ENCODE measurements around the gene C5. TPM values are rescaled to one million over a fixed set of nuclear protein-coding genes. Genes with fewer than 3 reads are reported as not detected.

Gene C5
- total RNA-seq, 4 donors from 2014 or later, result 5.2 to 7.2 (median 6.2) TPM

DNA sequence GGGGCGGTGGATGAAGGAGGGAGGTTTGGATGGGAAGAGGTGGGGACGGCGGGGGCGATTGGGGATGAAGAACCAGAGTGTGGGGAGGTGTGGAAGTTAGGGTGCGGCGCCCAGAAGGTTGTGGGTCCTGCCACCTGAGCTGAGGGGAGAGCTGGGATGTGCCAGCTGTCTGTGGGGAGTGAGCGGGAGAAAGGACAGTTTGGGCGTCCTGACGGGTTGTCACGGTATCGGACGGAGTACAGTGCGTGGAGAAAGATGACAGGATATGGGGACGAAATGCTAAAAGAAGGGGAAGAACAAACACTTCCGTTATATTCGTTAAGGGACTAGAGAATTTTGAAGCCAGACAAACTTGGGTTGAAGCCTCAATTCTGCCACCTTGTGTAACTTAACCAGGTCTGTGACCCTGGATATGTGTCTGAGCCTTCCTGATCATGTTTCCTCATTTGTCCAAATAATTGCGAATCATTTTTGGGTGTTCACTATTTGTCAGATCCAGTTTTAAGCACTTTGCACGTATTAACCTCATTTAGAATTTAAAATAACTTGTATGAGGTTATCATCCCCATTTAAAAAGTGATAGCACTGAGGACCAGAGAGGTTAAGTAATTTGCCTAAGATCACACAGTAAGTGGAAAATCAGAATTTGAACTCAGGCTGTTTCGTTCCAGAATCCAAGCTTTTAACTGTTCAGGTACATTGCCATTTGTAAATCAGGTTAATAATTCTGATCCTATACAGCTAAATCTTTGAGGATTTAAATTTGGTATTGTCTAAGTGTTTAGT is 25.4 kb upstream of the C5 start:
- DNase-seq (ENCODE audit: low spot score) (no peak), ATAC-seq (ENCODE audit: low FRiP score) (no peak)
- TF ChIP-seq, protein P1, sequence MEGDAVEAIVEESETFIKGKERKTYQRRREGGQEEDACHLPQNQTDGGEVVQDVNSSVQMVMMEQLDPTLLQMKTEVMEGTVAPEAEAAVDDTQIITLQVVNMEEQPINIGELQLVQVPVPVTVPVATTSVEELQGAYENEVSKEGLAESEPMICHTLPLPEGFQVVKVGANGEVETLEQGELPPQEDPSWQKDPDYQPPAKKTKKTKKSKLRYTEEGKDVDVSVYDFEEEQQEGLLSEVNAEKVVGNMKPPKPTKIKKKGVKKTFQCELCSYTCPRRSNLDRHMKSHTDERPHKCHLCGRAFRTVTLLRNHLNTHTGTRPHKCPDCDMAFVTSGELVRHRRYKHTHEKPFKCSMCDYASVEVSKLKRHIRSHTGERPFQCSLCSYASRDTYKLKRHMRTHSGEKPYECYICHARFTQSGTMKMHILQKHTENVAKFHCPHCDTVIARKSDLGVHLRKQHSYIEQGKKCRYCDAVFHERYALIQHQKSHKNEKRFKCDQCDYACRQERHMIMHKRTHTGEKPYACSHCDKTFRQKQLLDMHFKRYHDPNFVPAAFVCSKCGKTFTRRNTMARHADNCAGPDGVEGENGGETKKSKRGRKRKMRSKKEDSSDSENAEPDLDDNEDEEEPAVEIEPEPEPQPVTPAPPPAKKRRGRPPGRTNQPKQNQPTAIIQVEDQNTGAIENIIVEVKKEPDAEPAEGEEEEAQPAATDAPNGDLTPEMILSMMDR (IDR thresholded peaks at IDR 0.05), result no peak

DNA sequence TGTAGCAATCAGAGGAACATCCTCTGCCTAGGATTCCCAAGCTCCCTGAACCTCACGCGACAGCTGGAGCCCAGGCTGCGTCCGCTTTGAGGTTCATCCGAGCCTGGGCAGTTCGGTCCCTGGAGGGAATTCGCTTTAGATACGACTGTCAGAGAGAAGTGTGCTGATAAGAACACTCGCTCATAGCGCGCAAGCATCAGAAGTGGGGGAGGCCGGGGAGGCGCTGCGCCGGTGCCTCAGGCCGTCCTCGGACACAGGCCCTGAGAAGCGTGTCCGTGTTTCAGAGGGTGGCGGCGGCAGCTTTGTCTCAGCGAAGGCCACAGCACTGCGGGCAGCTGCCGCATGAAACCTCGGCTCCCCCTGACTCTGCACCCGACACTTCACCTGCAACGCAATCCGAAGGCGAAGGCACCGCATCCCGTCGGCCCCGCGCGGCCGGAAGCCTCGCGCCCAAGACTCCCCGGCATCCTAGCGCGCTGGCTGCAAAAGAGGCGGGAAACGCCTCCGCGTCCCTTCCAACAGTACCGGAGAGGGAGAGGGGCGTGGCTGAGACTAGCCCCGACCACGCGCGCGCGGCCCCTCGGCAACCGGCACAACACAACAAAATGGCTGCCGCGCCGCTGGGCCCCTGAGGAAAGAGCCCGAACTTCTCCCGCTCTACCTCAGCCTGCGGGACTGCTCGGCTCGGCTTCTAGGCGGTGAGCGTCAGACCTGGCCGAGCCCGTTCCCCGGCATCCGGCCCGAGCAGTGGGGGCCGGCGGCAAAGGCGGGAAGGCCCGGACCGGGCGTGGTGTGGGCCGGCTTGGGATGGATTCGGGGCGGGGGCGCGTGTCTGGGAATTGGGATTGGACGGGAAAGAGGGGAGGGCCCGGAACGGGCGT is 24.5 kb upstream of the C5 start, which contains the start of gene CNTRL:
Gene CNTRL, plus strand, starts transcription at position 586 of the 881 bp plus-strand sequence. CDS start 13,372 bp downstream, outside the sequence.
- peak; percentile 78 for DNase-seq (ENCODE audit: low spot score)
- TF ChIP-seq, protein P1 (IDR thresholded peaks at IDR 0.05), result no peak
- ATAC-seq (ENCODE audit: low FRiP score), result peak; percentile 95

DNA sequence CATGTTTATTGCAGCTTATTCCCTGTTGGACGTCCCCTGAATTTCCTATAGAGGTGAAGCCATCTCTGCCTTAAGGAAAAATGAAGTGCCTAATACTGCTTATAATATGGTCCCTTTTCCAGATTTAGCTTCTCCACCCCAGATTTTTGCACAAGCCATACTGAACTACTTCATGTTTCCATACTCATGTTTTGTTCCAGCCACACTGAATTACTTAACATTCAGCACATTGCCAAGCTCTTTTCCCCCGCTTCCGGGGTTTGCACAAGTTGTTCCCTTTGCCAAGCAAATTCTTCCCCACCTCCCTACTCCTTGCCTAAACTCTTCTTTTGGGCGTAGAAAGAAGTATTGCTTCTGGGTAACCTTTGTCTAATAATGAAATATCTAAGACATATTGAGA is 23.0 kb upstream of the C5 start:
- DNase-seq (ENCODE audit: low spot score) (no peak), ATAC-seq (ENCODE audit: low FRiP score) (peak; percentile 16)
- TF ChIP-seq, protein P1 (IDR thresholded peaks at IDR 0.05), result no peak

GRCh38 chr9:121071756-121072421 is 21.8 kb upstream of the C5 start:
- no peak for DNase-seq (ENCODE audit: low spot score)
- ATAC-seq (ENCODE audit: low FRiP score), result no peak

DNA sequence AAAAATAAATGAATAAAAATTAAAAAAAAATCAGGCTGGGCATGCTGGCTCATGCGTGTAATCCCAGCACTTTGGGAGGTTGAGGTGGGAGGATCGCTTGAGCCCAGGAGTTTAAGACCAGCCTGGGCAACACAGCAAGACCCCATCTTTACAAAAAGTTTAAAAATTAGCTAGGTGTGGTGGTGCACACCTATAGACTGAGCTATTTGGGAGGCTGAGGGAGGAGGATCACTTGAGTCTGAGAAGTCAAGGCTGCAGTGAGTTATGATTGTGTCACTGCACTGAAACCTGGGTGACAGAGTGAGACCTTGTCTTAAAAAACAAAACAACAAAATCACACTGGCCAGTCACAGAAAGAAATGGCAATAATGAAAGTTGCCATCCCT is 21.3 kb upstream of the C5 start:
- no peak for ATAC-seq (ENCODE audit: low FRiP score)

More at GRCh38 chr9:121071756-121072421, 21.8 kb upstream of the C5 start:
- TF ChIP-seq, protein P1 (IDR thresholded peaks at IDR 0.05), result no peak

DNA sequence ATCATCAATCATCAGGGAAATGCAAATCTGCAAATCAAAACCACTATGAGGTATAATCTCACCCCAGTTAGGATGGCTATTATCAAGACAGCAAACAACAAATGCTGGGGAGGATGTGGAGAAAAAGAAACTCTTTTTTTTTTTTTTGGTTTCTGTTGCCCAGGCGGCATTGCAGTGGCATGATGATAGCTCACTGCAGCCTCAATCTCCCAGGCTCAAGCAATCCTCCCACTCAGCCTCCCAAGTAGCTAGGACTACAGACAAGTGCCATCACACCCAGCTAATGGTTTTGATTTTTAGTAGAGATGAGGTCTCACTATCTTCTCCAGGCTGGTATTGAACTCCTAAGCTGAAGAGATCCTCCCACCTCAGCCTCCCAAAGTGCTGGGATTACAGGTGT is 19.3 kb upstream of the C5 start:
- TF ChIP-seq, protein P1 (IDR thresholded peaks at IDR 0.05), result no peak
- DNase-seq (ENCODE audit: low spot score), result no peak
- ATAC-seq (ENCODE audit: low FRiP score), result no peak

More for the DNA sequence above, 21.3 kb upstream of the C5 start:
- no peak for DNase-seq (ENCODE audit: low spot score)
- TF ChIP-seq, protein P1 (IDR thresholded peaks at IDR 0.05), result no peak

Data from omental fat pad (tissue), 4 donors.